ENCODE data around the gene SDC3. TPM values are rescaled to one million over a fixed set of nuclear protein-coding genes. Genes with fewer than 3 reads are reported as not detected.
A peak's percentile ranks its signal among the peaks of the same experiment; 100 is the strongest.

Gene SDC3
- polyA plus RNA-seq, 4 donors: 0.67 to 36.1 (median 13.4) TPM

- Histone ChIP-seq H3K27me3 (ENCODE audit: control insufficient read depth in 3 of 3, insufficient read depth in 3 of 3, low read length in 3 of 3) (peaks cover 0 to 16% (median 6%) of the 10 kb centered on the region in 3 donors), H3K4me1 (ENCODE audit: control insufficient read depth in 3 of 3, insufficient read depth in 2 of 3, low read depth in 1 of 3, low read length in 2 of 3) (peaks cover 5 to 37% (median 7%) of the 10 kb centered on the region in 3 donors), H3K36me3 (ENCODE audit: control insufficient read depth in 3 of 3, insufficient read depth in 2 of 3, low read depth in 1 of 3, low read length in 3 of 3) (no peaks in the 10 kb centered on the region), H3K4me3 (ENCODE audit: low read depth in 1 of 3, low read length in 3 of 3) (no peak overlapping the region), H3K27ac (ENCODE audit: low read depth in 1 of 3, low read length in 2 of 3) (peak overlapping the region in 2 of 3 donors; percentile 13 to 55), H3K9me3 (ENCODE audit: control insufficient read depth in 2 of 2, insufficient read depth in 1 of 2, low read depth in 1 of 2, low read length in 1 of 2) (no peaks in the 10 kb centered on the region)
- FAIRE-seq (no peak), DNase-seq (peak; percentile 76 to 82)
- WGBS, 3 donors: 14 to 62% (median 44%) methylated on average over 1 of the region's 1 CpG
Observed at GRCh38 chr1:30822006-30822405, 86.6 kb downstream of the SDC3 start.

- FAIRE-seq: no peak
- H3K27ac ChIP-seq (ENCODE audit: low read depth in 1 of 3, low read length in 2 of 3): no peak overlapping the region
Observed at GRCh38 chr1:30820299-30820698, 88.3 kb downstream of the SDC3 start.

More at GRCh38 chr1:30820299-30820698, 88.3 kb downstream of the SDC3 start:
- Histone ChIP-seq H3K27me3 (ENCODE audit: control insufficient read depth in 3 of 3, insufficient read depth in 3 of 3, low read length in 3 of 3) (peaks cover 0 to 8% (median 6%) of the 10 kb centered on the region in 3 donors), H3K4me1 (ENCODE audit: control insufficient read depth in 3 of 3, insufficient read depth in 2 of 3, low read depth in 1 of 3, low read length in 2 of 3) (peaks cover 5 to 44% (median 7%) of the 10 kb centered on the region in 3 donors), H3K36me3 (ENCODE audit: control insufficient read depth in 3 of 3, insufficient read depth in 2 of 3, low read depth in 1 of 3, low read length in 3 of 3) (no peaks in the 10 kb centered on the region), H3K4me3 (ENCODE audit: low read depth in 1 of 3, low read length in 3 of 3) (no peak overlapping the region), H3K9me3 (ENCODE audit: control insufficient read depth in 2 of 2, insufficient read depth in 1 of 2, low read depth in 1 of 2, low read length in 1 of 2) (no peaks in the 10 kb centered on the region)
- WGBS, 3 donors: 76 to 83% (median 78%) methylated on average over 5 of the region's 5 CpGs
- no peak for DNase-seq

Other genes starting within 250 kb of the SDC3 start
- under 1 TPM in 2 of 4 donors, not detected in 2; 0.03 to 0.32 TPM for gene MATN1, start 185.2 kb downstream of the SDC3 start, polyA plus RNA-seq
- gene LAPTM5, start 151.0 kb downstream of the SDC3 start, polyA plus RNA-seq: 10 to 100 TPM; 10.5 to 58.1 (median 46.0) TPM
- 10 to 100 TPM; 16.5 to 76.5 (median 23.3) TPM for gene PUM1, start 157.0 kb upstream of the SDC3 start, polyA plus RNA-seq

Data from small intestine (tissue), 7 donors.